RWPE1 (cell line): ENCODE results near the gene CCDC183.
"Not testable (repeated sequence)": the region's sequence is repeated elsewhere in the genome, so short reads cannot be mapped to it uniquely, and the experiment has no call there.

Experiments used
- CTCF ChIA-PET: fragments of 350-600 bp; sonication (Branson Sonifier 250); formaldehyde crosslinking; extraction: SDS; loops from one replicate; lab custom pipeline; 2021; lab: Yijun Ruan, JAX
- POLR2A ChIA-PET: fragments of 400-600 bp; formaldehyde crosslinking; extraction: SDS; loops from one replicate; lab custom pipeline; 2020; ENCODE audit warnings: antibody characterized with exemption; ENCODE audit not compliant: low non-redundant PET; lab: Yijun Ruan, JAX
- DNase-seq: peaks from one replicate; pipeline ENCODE4 v3.0.0; 2012; ENCODE audit warnings: low spot score
- H3K27ac ChIP-seq: fragments of 450-650 bp; 2 replicates; pipeline ENCODE4 v1.5.1; 2017
- CTCF ChIP-seq: fragments of 450-650 bp; conservative IDR thresholded peaks from 2 replicates; pipeline ENCODE4 v1.5.1; 2017; ENCODE audit warnings: low read depth, mild to moderate bottlenecking

The CCDC183 gene

GRCh38 chr9:136794281-136794999, 1.7 kb upstream of the CCDC183 start:
- CTCF ChIA-PET, result interaction anchor here (1.0 to 1.2 kb wide), 2 partner anchors 49 to 234 kb away, joined by 3 read pairs; partner anchors contain the start of gene ABCA2
- no peak for DNase-seq
- peak overlapping the region; percentile 89 for H3K27ac ChIP-seq
- POLR2A ChIA-PET, result no interaction called here
- no peak for TF ChIP-seq CTCF

GRCh38 chr9:136795000-136795348, 1.2 kb upstream of the CCDC183 start:
- POLR2A ChIA-PET, result no interaction called here
- CTCF ChIA-PET, result no interaction called here
- no peak for TF ChIP-seq CTCF
- H3K27ac ChIP-seq, result peak overlapping the region; percentile 89
- no peak for DNase-seq

- CTCF ChIA-PET, DNase-seq, POLR2A ChIA-PET, H3K27ac ChIP-seq: not testable (repeated sequence)
Observed at GRCh38 chr9:136796775-136797347, 723 bp downstream of the CCDC183 start.

- CTCF ChIA-PET, result no interaction called here
- H3K27ac ChIP-seq, result no peak overlapping the region
- POLR2A ChIA-PET, result no interaction called here
- DNase-seq, result no peak
- no peak for TF ChIP-seq CTCF
Observed at GRCh38 chr9:136798708-136799078, 2.6 kb downstream of the CCDC183 start.

GRCh38 chr9:136799079-136799853, 3.1 kb downstream of the CCDC183 start:
- no peak for DNase-seq
- ChIA-PET POLR2A (no interaction called here), CTCF (no interaction called here)
- no peak for TF ChIP-seq CTCF
- H3K27ac ChIP-seq, result peak overlapping the region; percentile 63; the same call in 1 of the 2 replicates

- POLR2A ChIA-PET, result no interaction called here
- peak; percentile 96 for DNase-seq
- CTCF ChIA-PET, result interaction anchor here (1.0 kb wide), 1 partner anchor 9 kb away, joined by 3 read pairs; the partner anchor contains the start of gene TMEM141
- TF ChIP-seq CTCF, result no peak
- peak overlapping the region; percentile 63 for H3K27ac ChIP-seq
Observed at GRCh38 chr9:136799854-136800657, 3.9 kb downstream of the CCDC183 start.
